BJ (cell line): ENCODE results near the gene CNDP2. TPM values are rescaled to one million over a fixed set of nuclear protein-coding genes. Genes with fewer than 3 reads are reported as not detected.

Experiments
- CTCF ChIA-PET: fragments of 350-600 bp; formaldehyde crosslinking; extraction: SDS; loops from one replicate; lab custom pipeline; 2021; ENCODE audit warnings: antibody characterized with exemption, inconsistent platforms; lab: Yijun Ruan, JAX
- POLR2A ChIA-PET: fragments of 300-600 bp; sonication (Branson Sonifier 250); formaldehyde crosslinking; extraction: SDS; loops from one replicate; lab custom pipeline; 2021; ENCODE audit warnings: antibody characterized with exemption; lab: Charles Lee
- DNase-seq: peaks from one replicate; pipeline ENCODE4 v3.0.0-alpha.2; 2011; ENCODE audit warnings: low read depth
- H3K27me3 ChIP-seq: 2 replicates; pipeline ENCODE4 v1.6.0; 2011; ENCODE audit warnings: low read length; ENCODE audit not compliant: control insufficient read depth, insufficient read depth
- H3K36me3 ChIP-seq: 2 replicates; pipeline ENCODE4 v1.5.1; 2011; ENCODE audit warnings: low read length; ENCODE audit not compliant: control insufficient read depth, insufficient read depth
- H3K4me3 ChIP-seq: 2 replicates; pipeline ENCODE4 v1.5.1; 2011; ENCODE audit warnings: low read depth, mild to moderate bottlenecking, control low read depth, low read length
- CTCF ChIP-seq: IDR thresholded peaks from 2 replicates; pipeline ENCODE4 v1.5.1; 2011; ENCODE audit warnings: low read depth, mild to moderate bottlenecking, control low read depth, inconsistent platforms, low read length, moderate library complexity; ENCODE audit not compliant: insufficient read depth
- polyA plus RNA-seq: library from polyadenylated mRNA; depleted of rRNA; stranded (reverse); fragments of >200 nt; gene quantifications from 2 replicates; pipeline ENCODE4 v1.2.3, GENCODE V29; 2011

CNDP2 gene
- polyA plus RNA-seq, 1 experiment = 99.4 TPM

GRCh38 chr18:74478880-74479279, 17.3 kb upstream of the CNDP2 start:
- Histone ChIP-seq H3K36me3 (no peaks in the 10 kb centered on the region), H3K4me3 (no peak overlapping the region), H3K27me3 (peaks cover 4% of the 10 kb centered on the region; the same call in 1 of the 2 replicates)
- POLR2A ChIA-PET = no interaction called here
- CTCF ChIA-PET = interaction anchor here (0.7 to 1.0 kb wide), 2 partner anchors 15 to 18 kb away, joined by 3 read pairs; no protein-coding TSS in a partner anchor
- no peak for DNase-seq
- no peak for TF ChIP-seq CTCF

- TF ChIP-seq CTCF = no peak
- Histone ChIP-seq H3K27me3 (peaks cover 4% of the 10 kb centered on the region; the same call in 1 of the 2 replicates), H3K4me3 (no peak overlapping the region), H3K36me3 (no peaks in the 10 kb centered on the region)
- CTCF ChIA-PET = no interaction called here
- POLR2A ChIA-PET = no interaction called here
- DNase-seq = no peak
Measured at GRCh38 chr18:74479486-74480148, 16.5 kb upstream of the CNDP2 start.

GRCh38 chr18:74480149-74480651, 16.0 kb upstream of the CNDP2 start:
- POLR2A ChIA-PET = no interaction called here

GRCh38 chr18:74482697-74483096, 13.5 kb upstream of the CNDP2 start:
- no peaks in the 10 kb centered on the region for H3K36me3 ChIP-seq
- POLR2A ChIA-PET = no interaction called here
- CTCF ChIA-PET = interaction anchor here (1.1 kb wide), 1 partner anchor 10 kb away, joined by 3 read pairs; no protein-coding TSS in a partner anchor

More at GRCh38 chr18:74480149-74480651, 16.0 kb upstream of the CNDP2 start:
- no peak for DNase-seq
- Histone ChIP-seq H3K4me3 (no peak overlapping the region), H3K27me3 (peaks cover 4% of the 10 kb centered on the region; the same call in 1 of the 2 replicates), H3K36me3 (no peaks in the 10 kb centered on the region)
- CTCF ChIA-PET = no interaction called here
- no peak for TF ChIP-seq CTCF

More at GRCh38 chr18:74482697-74483096, 13.5 kb upstream of the CNDP2 start:
- Histone ChIP-seq H3K4me3 (no peak overlapping the region), H3K27me3 (peaks cover 11% of the 10 kb centered on the region; the same call in 1 of the 2 replicates)
- no peak for DNase-seq
- TF ChIP-seq CTCF = no peak
